ENCODE measurements around the gene TMEM52B.

The TMEM52B gene

DNA sequence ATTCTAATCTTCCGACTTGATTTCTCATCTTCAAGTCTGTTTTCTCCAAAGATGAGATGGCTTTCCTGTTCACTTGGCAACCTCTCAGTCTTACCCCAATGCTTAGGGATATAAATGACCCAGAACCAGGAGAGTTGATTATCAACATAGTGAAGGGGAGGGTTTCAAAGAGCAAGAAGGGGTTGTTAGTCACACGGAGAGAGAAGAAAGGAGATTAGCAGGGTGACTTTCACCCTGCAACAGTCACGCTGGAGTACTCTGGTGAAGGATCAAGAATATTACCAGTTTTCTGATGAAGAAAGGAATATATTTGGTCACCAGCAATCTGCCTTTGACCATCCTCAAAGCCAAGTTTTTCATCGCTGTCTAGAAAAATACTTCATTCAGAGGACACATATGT, at the start of gene TMEM52B:
Gene TMEM52B, plus strand, starts transcription at position 212 of the 400 bp plus-strand sequence. CDS start 543 bp downstream, outside the sequence.
- no peak within 1 kb of the TSS for H3K4me3 ChIP-seq (ENCODE audit: low read depth, low read length)
- TF ChIP-seq, protein P1, sequence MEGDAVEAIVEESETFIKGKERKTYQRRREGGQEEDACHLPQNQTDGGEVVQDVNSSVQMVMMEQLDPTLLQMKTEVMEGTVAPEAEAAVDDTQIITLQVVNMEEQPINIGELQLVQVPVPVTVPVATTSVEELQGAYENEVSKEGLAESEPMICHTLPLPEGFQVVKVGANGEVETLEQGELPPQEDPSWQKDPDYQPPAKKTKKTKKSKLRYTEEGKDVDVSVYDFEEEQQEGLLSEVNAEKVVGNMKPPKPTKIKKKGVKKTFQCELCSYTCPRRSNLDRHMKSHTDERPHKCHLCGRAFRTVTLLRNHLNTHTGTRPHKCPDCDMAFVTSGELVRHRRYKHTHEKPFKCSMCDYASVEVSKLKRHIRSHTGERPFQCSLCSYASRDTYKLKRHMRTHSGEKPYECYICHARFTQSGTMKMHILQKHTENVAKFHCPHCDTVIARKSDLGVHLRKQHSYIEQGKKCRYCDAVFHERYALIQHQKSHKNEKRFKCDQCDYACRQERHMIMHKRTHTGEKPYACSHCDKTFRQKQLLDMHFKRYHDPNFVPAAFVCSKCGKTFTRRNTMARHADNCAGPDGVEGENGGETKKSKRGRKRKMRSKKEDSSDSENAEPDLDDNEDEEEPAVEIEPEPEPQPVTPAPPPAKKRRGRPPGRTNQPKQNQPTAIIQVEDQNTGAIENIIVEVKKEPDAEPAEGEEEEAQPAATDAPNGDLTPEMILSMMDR (IDR thresholded peaks at IDR 0.05; ENCODE audit: borderline replicate concordance, insufficient read depth, low read depth, low read length): no peak

- TF ChIP-seq, protein P1 (IDR thresholded peaks at IDR 0.05; ENCODE audit: borderline replicate concordance, insufficient read depth, low read depth, low read length): no peak
- H3K4me3 ChIP-seq (ENCODE audit: low read depth, low read length): no peak within 1 kb of the TSS
These were observed 48.8 kb upstream of the TMEM52B start, which contains the start of gene CLEC7A for GRCh38 chr12:10130042-10130441. Gene CLEC7A, minus strand, starts transcription at chr12:10130199. Its CDS starts 117 bp downstream, at chr12:10130082.

- TF ChIP-seq, protein P1 (IDR thresholded peaks at IDR 0.05; ENCODE audit: borderline replicate concordance, insufficient read depth, low read depth, low read length): no peak
- no peak overlapping the region for H3K4me3 ChIP-seq (ENCODE audit: low read depth, low read length)
These were observed 47.6 kb upstream of the TMEM52B start for GRCh38 chr12:10131111-10131690.

DNA sequence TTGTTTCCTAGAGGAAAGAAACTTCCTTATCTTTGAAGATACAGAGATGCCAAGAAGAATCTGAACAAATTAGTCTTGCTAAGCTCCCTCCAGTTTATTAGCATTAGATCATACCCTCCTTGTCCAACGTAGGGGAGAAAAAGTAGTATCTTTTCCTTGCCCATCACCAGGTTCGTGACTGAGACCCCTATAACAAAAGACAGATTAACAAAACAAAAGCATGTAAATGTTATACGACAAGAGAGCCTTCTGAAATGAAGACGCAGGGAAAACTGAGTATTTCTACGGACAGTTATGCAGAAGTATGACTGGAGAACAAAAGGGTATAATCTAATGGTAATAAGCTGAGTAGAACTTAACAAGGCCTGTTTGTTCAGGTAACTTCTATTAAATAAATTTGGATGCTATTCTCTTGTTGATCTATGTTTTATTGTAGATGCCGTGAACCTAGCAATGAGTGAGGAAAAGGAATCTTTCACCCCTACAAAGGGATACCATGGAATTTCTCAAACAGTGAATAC, 45.9 kb upstream of the TMEM52B start:
- TF ChIP-seq, protein P1 (IDR thresholded peaks at IDR 0.05; ENCODE audit: borderline replicate concordance, insufficient read depth, low read depth, low read length): no peak
- no peak overlapping the region for H3K4me3 ChIP-seq (ENCODE audit: low read depth, low read length)

- TF ChIP-seq, protein P1 (IDR thresholded peaks at IDR 0.05; ENCODE audit: borderline replicate concordance, insufficient read depth, low read depth, low read length): no peak
- no peak overlapping the region for H3K4me3 ChIP-seq (ENCODE audit: low read depth, low read length)
These were observed 43.7 kb upstream of the TMEM52B start for GRCh38 chr12:10135126-10135525.

- TF ChIP-seq, protein P1 (IDR thresholded peaks at IDR 0.05; ENCODE audit: borderline replicate concordance, insufficient read depth, low read depth, low read length): no peak
- no peak overlapping the region for H3K4me3 ChIP-seq (ENCODE audit: low read depth, low read length)
These were observed 42.1 kb upstream of the TMEM52B start for GRCh38 chr12:10136637-10137205.

- TF ChIP-seq, protein P1 (IDR thresholded peaks at IDR 0.05; ENCODE audit: borderline replicate concordance, insufficient read depth, low read depth, low read length): peak; percentile 31; the same call in 1 of the 2 replicates
These were observed 38.8 kb upstream of the TMEM52B start for GRCh38 chr12:10140001-10140400.

More at GRCh38 chr12:10140001-10140400, 38.8 kb upstream of the TMEM52B start:
- H3K4me3 ChIP-seq (ENCODE audit: low read depth, low read length): no peak overlapping the region
